SK-N-SH (cell line): ENCODE data around the gene CCDC192.

ENCODE experiments used
- CHD2 ChIP-seq: fragments of 150-350 bp; IDR thresholded peaks from 2 replicates; pipeline ENCODE4 v1.6.1; 2018; ENCODE audit warnings: low read length; ENCODE audit not compliant: partially characterized antibody
- EZH2phosphoT487 ChIP-seq: fragments of 200-600 bp; sonication (generic); IDR thresholded peaks from 2 replicates; pipeline ENCODE4 v1.6.1; 2017; ENCODE audit warnings: low read depth, mixed run types, mild to moderate bottlenecking, antibody characterized with exemption, moderate library complexity, borderline replicate concordance
- FOXJ3 ChIP-seq: sonication (generic); formaldehyde crosslinking; IDR thresholded peaks from 2 replicates; pipeline ENCODE4 v1.5.1; 2020; ENCODE audit warnings: mild to moderate bottlenecking, missing genetic modification reagents
- JUND ChIP-seq: IDR thresholded peaks from 2 replicates; pipeline ENCODE4 v1.4.0; 2012
- POLR2AphosphoS5 ChIP-seq: IDR thresholded peaks from 2 replicates; pipeline ENCODE4 v1.6.1; 2012; ENCODE audit warnings: low read depth, low read length
- TF ChIP-seq, protein P1 (sequence below): fragments of 200-600 bp; sonication (generic); IDR thresholded peaks from 2 replicates; pipeline ENCODE4 v1.6.1; 2017; ENCODE audit warnings: antibody characterized with exemption, mild to moderate bottlenecking, moderate library complexity
- TF ChIP-seq, protein P2 (sequence below): fragments of 150-350 bp; IDR thresholded peaks from 2 replicates; pipeline ENCODE4 v1.6.1; 2017; ENCODE audit warnings: antibody characterized with exemption, low read length, low read depth, borderline replicate concordance

DNA sequence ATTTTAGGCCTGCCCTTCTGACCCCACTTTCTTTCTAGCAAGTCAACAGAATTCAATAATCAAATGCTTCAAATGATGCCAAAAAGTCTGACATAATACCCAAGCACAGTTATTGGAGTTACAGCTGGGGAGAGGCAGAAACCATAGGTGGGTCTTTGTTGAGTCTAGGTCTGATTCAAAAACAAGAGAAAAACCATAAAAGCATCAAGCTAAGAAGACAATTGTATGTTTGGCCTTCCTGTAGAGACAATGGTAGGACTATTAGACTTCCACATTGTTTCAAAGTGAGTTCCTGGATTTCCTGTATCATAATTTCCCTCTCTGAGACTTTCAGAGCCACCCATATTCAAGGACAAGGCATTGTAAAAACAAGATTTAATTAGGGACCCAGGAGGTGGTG, 16.8 kb upstream of the CCDC192 start:
- TF ChIP-seq CHD2 (no peak), JUND (no peak), FOXJ3 (CRISPR knock-in tag) (no peak), EZH2phosphoT487 (no peak), POLR2AphosphoS5 (no peak)
- TF ChIP-seq, protein P1, sequence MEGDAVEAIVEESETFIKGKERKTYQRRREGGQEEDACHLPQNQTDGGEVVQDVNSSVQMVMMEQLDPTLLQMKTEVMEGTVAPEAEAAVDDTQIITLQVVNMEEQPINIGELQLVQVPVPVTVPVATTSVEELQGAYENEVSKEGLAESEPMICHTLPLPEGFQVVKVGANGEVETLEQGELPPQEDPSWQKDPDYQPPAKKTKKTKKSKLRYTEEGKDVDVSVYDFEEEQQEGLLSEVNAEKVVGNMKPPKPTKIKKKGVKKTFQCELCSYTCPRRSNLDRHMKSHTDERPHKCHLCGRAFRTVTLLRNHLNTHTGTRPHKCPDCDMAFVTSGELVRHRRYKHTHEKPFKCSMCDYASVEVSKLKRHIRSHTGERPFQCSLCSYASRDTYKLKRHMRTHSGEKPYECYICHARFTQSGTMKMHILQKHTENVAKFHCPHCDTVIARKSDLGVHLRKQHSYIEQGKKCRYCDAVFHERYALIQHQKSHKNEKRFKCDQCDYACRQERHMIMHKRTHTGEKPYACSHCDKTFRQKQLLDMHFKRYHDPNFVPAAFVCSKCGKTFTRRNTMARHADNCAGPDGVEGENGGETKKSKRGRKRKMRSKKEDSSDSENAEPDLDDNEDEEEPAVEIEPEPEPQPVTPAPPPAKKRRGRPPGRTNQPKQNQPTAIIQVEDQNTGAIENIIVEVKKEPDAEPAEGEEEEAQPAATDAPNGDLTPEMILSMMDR = no peak
- TF ChIP-seq, protein P2, sequence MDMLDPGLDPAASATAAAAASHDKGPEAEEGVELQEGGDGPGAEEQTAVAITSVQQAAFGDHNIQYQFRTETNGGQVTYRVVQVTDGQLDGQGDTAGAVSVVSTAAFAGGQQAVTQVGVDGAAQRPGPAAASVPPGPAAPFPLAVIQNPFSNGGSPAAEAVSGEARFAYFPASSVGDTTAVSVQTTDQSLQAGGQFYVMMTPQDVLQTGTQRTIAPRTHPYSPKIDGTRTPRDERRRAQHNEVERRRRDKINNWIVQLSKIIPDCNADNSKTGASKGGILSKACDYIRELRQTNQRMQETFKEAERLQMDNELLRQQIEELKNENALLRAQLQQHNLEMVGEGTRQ = no peak
